Skeletal muscle satellite cell (primary cell): Measurements from ENCODE around the gene LPAR2.
A peak's percentile ranks its signal among the peaks of the same experiment; 100 is the strongest.
"Not testable (repeated sequence)": the region's sequence is repeated elsewhere in the genome, so short reads cannot be mapped to it uniquely, and the experiment has no call there.

Source experiments
- H3K27me3 ChIP-seq: 2 replicates; pipeline ENCODE4 v1.7.0; 2013; ENCODE audit warnings: low read length; ENCODE audit not compliant: control insufficient read depth, insufficient read depth
- H3K36me3 ChIP-seq: 2 replicates; pipeline ENCODE4 v1.7.0; 2013; ENCODE audit warnings: mild to moderate bottlenecking, control low read depth, low read length; ENCODE audit not compliant: insufficient read depth
- H3K4me1 ChIP-seq: 2 replicates; pipeline ENCODE4 v1.7.0; 2013; ENCODE audit warnings: low read length; ENCODE audit not compliant: control insufficient read depth, insufficient read depth
- H3K4me2 ChIP-seq: 2 replicates; pipeline ENCODE4 v1.7.0; 2013; ENCODE audit warnings: mild to moderate bottlenecking, low read length
- H3K4me3 ChIP-seq: 2 replicates; pipeline ENCODE4 v1.7.0; 2013; ENCODE audit warnings: low read length
- H3K9ac ChIP-seq: 2 replicates; pipeline ENCODE4 v1.7.0; 2013; ENCODE audit warnings: mild to moderate bottlenecking, low read depth, low read length, moderate library complexity
- H3K9me3 ChIP-seq: replicated peaks from 2 replicates; pipeline ENCODE4 v1.7.0; 2013; ENCODE audit warnings: mild to moderate bottlenecking, control low read depth, low read length

LPAR2 gene

DNA sequence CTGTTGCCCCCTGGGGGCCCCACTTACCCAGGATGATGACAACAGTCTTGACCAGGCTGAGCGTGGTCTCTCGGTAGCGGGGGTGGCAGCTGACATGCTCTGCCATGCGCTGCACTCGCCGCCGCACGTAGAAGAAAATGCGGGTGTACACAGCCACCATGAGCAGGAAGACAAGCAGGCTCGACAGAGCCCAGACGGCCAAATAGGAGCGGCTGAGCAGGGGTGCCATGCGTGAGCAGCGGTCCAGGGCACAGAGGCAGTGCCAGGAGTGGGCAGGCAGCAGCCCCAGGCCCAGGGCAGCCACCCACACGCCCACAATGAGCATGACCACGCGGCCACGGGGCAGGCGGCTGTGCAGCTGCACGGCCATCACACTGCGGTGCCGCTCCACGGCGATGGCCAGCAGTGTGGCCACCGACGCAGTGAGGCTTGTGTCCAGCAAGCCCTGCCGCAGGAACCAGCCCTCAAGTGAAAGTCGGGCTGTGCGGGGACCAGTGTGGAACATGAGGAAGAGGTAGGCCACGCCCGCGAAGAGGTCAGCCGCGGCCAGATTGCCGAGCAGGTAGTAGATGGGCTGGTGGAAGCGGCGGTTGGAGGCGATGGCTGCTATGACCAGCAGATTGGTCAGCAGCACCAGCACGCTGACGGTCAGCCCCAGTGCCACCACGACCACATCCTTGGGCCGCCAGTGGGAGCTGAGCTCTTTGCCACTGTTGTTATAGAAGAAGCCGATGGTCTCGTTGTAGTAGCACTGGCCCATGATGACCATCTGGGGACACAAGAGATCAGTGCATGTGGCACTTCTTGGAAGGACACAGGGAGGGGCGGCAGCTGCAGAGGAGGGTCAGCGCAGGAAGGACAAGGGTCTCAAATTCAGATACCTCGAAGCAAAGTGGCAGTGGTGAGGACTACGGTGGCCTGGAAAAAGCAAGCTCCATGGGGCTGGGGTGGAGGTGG lies 1.2 kb downstream of the LPAR2 start:
- Histone ChIP-seq H3K27me3 (peaks cover 11% of the 10 kb centered on the region), H3K4me1 (peaks cover 2% of the 10 kb centered on the region), H3K4me3 (no peak overlapping the region), H3K9me3 (no peaks in the 10 kb centered on the region), H3K4me2 (no peak overlapping the region), H3K9ac (no peak overlapping the region), H3K36me3 (no peaks in the 10 kb centered on the region)

DNA sequence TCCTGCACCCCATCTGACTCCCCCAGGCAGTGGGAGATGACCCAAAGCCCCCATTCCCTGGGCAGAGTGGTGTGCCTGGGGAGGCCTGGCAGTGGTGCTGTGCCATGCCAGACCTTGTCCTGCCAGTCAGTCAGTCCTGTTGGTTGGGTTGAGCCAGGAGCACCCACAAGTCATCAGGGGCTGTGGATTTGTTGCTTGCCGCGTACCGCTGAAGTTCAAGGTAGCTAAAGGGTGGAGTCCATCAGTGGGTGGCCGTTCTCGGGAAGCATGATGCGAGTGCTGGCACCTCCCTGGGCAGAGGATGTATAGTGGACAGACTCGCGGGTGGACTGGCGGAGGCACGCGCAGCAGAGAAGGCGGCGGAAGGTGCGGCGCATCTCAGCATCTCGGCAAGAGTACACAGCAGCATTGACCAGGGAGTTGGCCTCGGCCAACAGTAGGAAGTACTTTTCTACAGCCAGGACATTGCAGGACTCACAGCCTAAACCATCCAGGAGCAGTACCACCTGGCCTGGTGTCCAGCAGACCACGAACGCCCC lies 3.9 kb downstream of the LPAR2 start:
- Histone ChIP-seq H3K9ac (no peak overlapping the region), H3K36me3 (no peaks in the 10 kb centered on the region), H3K4me2 (no peak overlapping the region), H3K4me3 (no peak overlapping the region), H3K4me1 (peaks cover 2% of the 10 kb centered on the region), H3K9me3 (no peaks in the 10 kb centered on the region), H3K27me3 (peaks cover 11% of the 10 kb centered on the region)

DNA sequence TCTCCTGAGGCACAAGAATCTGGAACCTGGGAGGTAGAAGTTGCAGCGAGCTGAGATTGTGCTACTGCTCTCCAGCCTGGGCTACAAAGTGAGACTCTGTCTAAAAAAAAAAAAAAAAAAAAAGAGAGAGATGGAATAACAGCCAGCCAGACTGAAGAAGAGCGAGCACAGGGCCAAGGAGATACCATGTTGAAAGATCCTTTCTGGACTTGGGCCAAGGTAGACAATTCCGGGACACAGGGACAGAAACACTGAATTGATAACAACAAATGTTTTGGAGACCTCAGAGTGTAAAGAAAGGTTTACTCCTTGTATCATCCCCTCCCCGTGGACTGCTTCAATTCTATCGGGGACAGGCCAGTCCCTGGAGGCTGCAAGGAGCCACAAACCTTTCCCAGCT lies 4.6 kb downstream of the LPAR2 start:
- Histone ChIP-seq H3K36me3 (no peaks in the 10 kb centered on the region), H3K4me1 (peaks cover 2% of the 10 kb centered on the region), H3K27me3 (peaks cover 11% of the 10 kb centered on the region), H3K9ac (no peak overlapping the region), H3K4me2 (no peak overlapping the region), H3K4me3 (no peak overlapping the region), H3K9me3 (no peaks in the 10 kb centered on the region)

DNA sequence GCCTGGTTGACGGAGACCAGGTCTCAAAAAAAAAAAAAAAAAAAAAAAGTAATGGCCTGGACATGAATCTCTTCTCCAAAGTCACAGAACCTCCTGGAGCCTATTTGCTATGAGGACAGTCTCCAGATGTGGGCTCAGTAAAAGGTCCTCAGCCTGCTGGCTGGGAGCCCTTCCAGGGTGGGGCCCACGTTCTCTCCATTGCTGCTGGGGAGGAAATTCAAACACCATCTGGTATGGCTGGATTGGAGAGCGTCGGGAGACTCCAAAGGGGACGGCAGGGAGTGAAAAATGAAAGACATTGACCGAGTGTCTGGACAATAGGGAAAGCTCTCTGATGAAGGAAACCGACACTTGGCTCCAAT lies 8.2 kb downstream of the LPAR2 start:
- H3K4me3 ChIP-seq = no peak overlapping the region
- H3K9me3 ChIP-seq = no peaks in the 10 kb centered on the region
- H3K27me3 ChIP-seq = no peaks in the 10 kb centered on the region
- no peaks in the 10 kb centered on the region for H3K4me1 ChIP-seq
- no peak overlapping the region for H3K4me2 ChIP-seq
- H3K36me3 ChIP-seq = no peaks in the 10 kb centered on the region
- H3K9ac ChIP-seq = no peak overlapping the region

DNA sequence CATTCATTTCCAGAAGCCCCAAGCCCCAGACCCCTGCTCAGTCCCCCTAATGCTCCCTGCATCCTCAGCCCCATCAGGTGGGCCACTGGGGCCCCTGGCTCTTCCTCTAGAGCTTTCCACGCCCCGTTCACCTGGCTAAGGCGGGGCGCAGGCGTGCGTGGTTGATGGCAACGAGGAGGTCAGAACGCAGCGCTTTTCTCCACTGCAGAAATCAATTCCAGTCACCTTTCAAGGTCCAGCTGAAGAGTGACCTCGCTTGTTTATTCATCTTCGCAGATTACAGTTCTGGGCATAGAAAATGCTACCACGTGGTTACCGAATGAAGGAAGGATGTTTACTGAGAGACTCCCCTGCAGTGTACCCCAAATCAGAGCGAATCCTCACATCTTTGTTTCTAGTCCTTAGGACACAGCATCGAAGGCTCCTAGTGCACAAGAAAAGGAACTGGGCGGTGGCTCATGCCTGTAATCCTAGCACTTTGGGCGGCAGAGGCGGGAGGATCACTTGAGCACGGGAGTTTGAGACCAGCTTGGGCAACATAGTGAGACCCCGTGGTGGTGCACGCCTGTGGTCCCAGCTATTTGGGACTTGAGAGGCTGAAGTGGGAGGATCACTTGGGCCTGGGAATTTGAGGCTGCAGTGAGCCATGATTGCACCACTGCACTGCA lies 8.7 kb downstream of the LPAR2 start:
- Histone ChIP-seq H3K9ac (no peak overlapping the region), H3K27me3 (no peaks in the 10 kb centered on the region), H3K4me1 (no peaks in the 10 kb centered on the region), H3K4me3 (peak overlapping the region; percentile 65), H3K9me3 (no peaks in the 10 kb centered on the region), H3K36me3 (no peaks in the 10 kb centered on the region), H3K4me2 (peak overlapping the region; percentile 73)

DNA sequence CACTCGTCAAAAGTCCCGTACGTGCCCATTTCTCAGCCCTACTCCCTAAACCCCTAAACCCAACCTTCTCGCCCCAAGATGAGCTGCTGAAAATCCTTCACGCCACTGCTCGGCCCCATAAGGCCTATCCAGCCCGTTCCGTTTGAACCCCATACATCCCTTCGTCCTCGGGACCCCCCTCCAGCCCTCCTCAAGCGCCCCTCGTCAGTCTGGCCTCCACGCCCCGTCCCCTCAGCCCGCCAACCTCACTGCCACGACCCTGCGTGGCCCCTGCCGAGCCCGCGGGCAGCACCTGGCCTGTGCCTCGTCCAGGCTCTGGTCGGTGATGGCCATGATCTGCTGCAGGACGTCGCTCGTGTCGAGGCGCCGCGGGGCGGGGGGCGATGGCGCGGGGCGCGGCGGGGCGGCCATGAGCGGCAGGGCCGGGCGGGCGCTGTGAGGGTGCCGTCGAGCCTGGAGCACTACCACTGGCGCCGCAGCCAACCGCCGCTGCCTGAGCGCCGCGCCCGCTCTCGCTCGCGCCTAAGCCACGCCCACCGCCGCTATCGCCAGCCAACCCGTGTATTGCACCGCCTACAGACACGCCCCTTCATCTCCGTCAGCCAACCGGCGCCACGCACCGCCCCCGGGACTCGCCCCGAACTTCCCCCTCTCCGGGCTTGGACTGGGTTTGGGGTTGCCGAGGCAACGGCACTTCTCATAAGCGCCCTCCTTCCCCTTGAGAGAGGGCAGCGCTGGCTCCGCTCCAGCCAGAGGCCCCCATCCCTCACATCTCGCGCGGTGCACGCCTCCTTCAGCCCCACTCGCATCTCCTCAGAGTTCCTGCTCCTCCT lies 9.6 kb downstream of the LPAR2 start, which contains the start of gene PBX4:
Gene PBX4 (minus strand): TSS at position 469 of the 833 bp plus-strand sequence. CDS start 58 bp downstream, at position 411.
- Histone ChIP-seq H3K36me3 (no peaks in the 10 kb centered on the region), H3K4me2 (peak within 1 kb of the TSS; percentile 73), H3K4me3 (peak within 1 kb of the TSS; percentile 65), H3K9me3 (no peaks in the 10 kb centered on the region), H3K4me1 (peaks cover under 1% of the 10 kb centered on the region), H3K27me3 (no peaks in the 10 kb centered on the region), H3K9ac (no peak within 1 kb of the TSS)

DNA sequence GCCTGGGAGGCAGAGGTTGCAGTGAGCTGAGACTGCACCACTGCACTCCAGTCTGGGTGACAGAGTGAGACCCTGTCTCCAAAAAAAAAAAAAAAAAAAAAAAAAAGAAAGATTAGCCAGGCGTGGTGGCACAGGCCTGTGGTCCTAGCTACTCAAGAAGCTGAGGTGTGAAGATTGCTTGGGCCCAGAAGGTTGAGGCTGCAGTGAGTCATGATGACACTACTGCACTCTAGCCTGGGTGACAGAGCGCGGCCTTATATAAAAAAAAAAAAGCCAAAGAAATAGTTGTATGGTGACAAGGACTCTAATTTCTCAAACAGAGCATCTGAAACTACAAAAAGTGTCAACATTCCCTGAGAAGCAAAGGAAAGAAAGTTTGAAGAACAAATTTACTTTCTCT lies 12.9 kb downstream of the LPAR2 start:
- Histone ChIP-seq H3K36me3 (no peaks in the 10 kb centered on the region), H3K9ac (no peak overlapping the region), H3K9me3 (no peaks in the 10 kb centered on the region), H3K27me3 (no peaks in the 10 kb centered on the region), H3K4me2 (no peak overlapping the region), H3K4me3 (no peak overlapping the region), H3K4me1 (peaks cover 2% of the 10 kb centered on the region)

DNA sequence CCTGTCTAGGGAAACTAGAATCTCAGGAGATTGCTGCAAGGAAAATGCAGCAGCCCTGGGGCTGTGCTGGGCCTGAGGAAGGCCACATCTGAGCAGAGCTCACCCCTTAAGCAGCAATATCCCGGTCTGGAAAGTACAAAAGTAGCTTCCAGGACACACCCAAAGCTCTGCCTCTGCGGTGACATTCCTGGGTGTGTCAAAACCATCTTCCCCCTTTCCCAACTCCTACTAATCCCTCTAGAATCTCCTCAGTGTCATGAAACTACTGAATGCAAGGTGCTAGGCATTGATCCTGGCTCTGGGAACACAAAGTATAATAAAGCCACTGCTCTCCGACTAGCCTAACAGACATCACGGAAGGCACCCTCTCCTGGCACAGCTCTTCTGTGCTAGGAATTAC lies 14.5 kb downstream of the LPAR2 start:
- Histone ChIP-seq H3K4me2 (no peak overlapping the region), H3K9ac (no peak overlapping the region), H3K4me1 (peaks cover 2% of the 10 kb centered on the region), H3K36me3 (no peaks in the 10 kb centered on the region), H3K27me3 (peaks cover 2% of the 10 kb centered on the region), H3K9me3 (no peaks in the 10 kb centered on the region), H3K4me3 (no peak overlapping the region)

DNA sequence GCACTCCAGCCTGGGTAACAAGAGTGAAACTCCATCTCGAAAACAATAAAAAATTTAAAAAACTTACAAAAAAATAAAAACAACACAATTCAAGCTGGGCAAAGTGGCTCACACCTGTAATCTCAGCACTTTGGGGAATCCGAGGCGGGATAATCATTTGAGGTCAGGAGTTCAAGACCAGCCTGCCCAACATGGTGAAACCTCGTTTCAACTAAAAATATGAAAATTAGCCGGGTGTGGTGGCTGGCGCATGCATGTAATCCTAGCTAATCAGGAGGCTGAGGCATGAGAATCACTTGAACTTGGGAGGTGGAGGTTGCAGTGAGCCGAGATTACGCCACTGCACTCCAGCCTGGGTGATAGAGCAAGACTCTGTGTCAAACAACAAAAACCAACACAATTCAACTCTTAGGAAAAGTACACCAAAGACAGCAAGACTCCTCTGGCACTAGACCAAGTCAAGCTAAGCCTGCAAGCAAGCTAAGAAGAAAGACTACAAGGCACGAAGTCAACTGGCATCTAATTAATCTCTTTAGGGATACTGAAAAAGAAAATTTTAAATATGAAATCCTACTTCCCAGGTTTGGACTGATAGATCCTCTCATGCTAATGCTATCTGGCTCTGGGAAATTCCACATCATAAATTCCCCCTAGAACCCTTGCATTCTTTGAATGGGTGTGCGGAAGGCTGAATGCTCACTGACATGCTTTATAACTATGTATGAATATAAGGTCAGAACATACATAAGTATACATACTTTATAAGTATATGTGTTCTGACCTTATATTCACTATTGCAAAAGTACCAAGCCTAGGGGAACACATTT lies 17.4 kb downstream of the LPAR2 start:
- Histone ChIP-seq H3K27me3 (peaks cover 7% of the 10 kb centered on the region), H3K4me3 (no peak overlapping the region), H3K4me1 (peaks cover 2% of the 10 kb centered on the region), H3K9me3 (no peaks in the 10 kb centered on the region), H3K4me2 (no peak overlapping the region), H3K36me3 (no peaks in the 10 kb centered on the region), H3K9ac (no peak overlapping the region)

DNA sequence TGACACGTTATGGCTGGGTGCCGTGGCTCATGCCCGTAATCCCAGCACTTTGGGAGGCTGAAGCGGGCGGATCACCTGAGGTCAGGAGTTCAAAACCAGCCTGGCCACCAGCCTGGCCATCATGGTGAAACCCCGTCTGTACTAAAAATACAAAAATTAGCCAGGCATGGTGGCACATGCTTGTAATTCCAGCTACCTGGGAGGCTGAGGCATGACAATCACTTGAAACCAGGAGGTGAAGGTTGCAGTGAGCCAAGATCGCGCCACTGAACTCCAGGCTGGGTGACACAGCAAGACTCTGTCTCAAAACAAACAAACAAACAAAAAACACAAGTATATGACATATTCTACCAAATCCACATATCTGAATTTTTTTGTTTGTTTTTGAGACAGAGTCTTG lies 21.3 kb downstream of the LPAR2 start:
- H3K36me3 ChIP-seq, H3K9ac ChIP-seq, H3K4me2 ChIP-seq, H3K27me3 ChIP-seq, H3K4me1 ChIP-seq, H3K9me3 ChIP-seq, H3K4me3 ChIP-seq: not testable (repeated sequence)
